Caco-2 (cell line): Measurements from ENCODE around the gene TUNAR. TPM values are rescaled to one million over a fixed set of nuclear protein-coding genes. Genes with fewer than 3 reads are reported as not detected.

ENCODE experiments used
- BruUV-seq: library from RNA; stranded (reverse); fragments of 400-500 nt; replicated peaks from 2 replicates; lab custom pipeline; 2021; lab: Mats Ljungman, UMichigan
- CTCF ChIA-PET: fragments of 300-600 bp; sonication (Branson Sonifier 250); formaldehyde crosslinking; loops from one replicate; lab custom pipeline; 2022; ENCODE audit warnings: antibody characterized with exemption; lab: Charles Lee
- POLR2A ChIA-PET: fragments of 300-600 bp; sonication (Branson Sonifier 250); formaldehyde crosslinking; loops from one replicate; lab custom pipeline; 2022; ENCODE audit warnings: antibody characterized with exemption; lab: Charles Lee
- DNase-seq, 2 experiments: peaks; one replicate each; pipeline versions ENCODE4 v3.0.0 to v3.0.0-alpha.2; 2020 to 2022
- H3K27me3 ChIP-seq: replicated peaks from 2 replicates; pipeline ENCODE4 v1.6.0; 2011; ENCODE audit warnings: low read length; ENCODE audit not compliant: control insufficient read depth, insufficient read depth
- H3K36me3 ChIP-seq: 2 replicates; pipeline ENCODE4 v1.5.1; 2011; ENCODE audit warnings: low read length; ENCODE audit not compliant: control insufficient read depth, insufficient read depth
- H3K4me1 ChIP-seq: fragments of 250-450 bp; sonication (Bioruptor Pico); 2 replicates; pipeline ENCODE4 v1.5.1; 2020; ENCODE audit warnings: mild to moderate bottlenecking
- H3K4me3 ChIP-seq: 2 replicates; pipeline ENCODE4 v1.5.1; 2011; ENCODE audit warnings: low read depth, mild to moderate bottlenecking, control low read depth, low read length
- H3K9me3 ChIP-seq: fragments of 250-450 bp; sonication (Bioruptor Pico); 2 replicates; pipeline ENCODE4 v1.5.1; 2020; ENCODE audit warnings: mild to moderate bottlenecking, moderate library complexity
- H3K27ac Mint-ChIP-seq: one replicate; pipeline ENCODE4 v1.8.0; 2022; ENCODE audit warnings: mixed read lengths; ENCODE audit not compliant: unreplicated experiment
- H3K27me3 Mint-ChIP-seq: one replicate; pipeline ENCODE4 v1.8.0; 2022; ENCODE audit warnings: mixed read lengths; ENCODE audit not compliant: insufficient read depth, unreplicated experiment
- H3K36me3 Mint-ChIP-seq: one replicate; pipeline ENCODE4 v1.8.0; 2022; ENCODE audit warnings: mild to moderate bottlenecking, mixed read lengths; ENCODE audit not compliant: insufficient read depth, unreplicated experiment
- H3K4me1 Mint-ChIP-seq: one replicate; pipeline ENCODE4 v1.8.0; 2022; ENCODE audit warnings: low read depth, mixed read lengths; ENCODE audit not compliant: unreplicated experiment
- H3K4me3 Mint-ChIP-seq: one replicate; pipeline ENCODE4 v1.8.0; 2022; ENCODE audit warnings: mild to moderate bottlenecking, moderate library complexity, mixed read lengths; ENCODE audit not compliant: unreplicated experiment
- H3K9me3 Mint-ChIP-seq: one replicate; pipeline ENCODE4 v1.8.0; 2022; ENCODE audit warnings: mixed read lengths; ENCODE audit not compliant: unreplicated experiment
- CTCF ChIP-seq, 2 experiments: fragments of 200-600 bp in 1 of 2; IDR thresholded peaks; 1 replicate in 1 of 2; 2 replicates in 1 of 2; pipeline versions ENCODE4 v1.5.1 to v1.8.0; 2011 to 2022; ENCODE audit warnings: antibody characterized with exemption in 1 of 2, control low read depth in 1 of 2, inconsistent platforms in 1 of 2, low read depth in 1 of 2, low read length in 1 of 2, mild to moderate bottlenecking in 1 of 2, moderate library complexity in 1 of 2; ENCODE audit not compliant: insufficient read depth in 1 of 2, severe bottlenecking in 1 of 2, unreplicated experiment in 1 of 2
- intact Hi-C: fragments of 100-400 bp; cut with micrococcal nuclease; formaldehyde crosslinking; loops from one replicate; pipeline ENCODE4 v1.10.0; 2022; ENCODE audit not compliant: unreplicated experiment
- total RNA-seq: library from RNA; stranded (reverse); gene quantifications from 2 replicates; pipeline ENCODE4 v1.2.3, GENCODE V29; 2022

The TUNAR gene
- total RNA-seq, 1 experiment from 2014 or later, result not detected

GRCh38 chr14:95941897-95942296 is 65.3 kb downstream of the TUNAR start:
- Histone ChIP-seq H3K9me3 (no peaks in the 10 kb centered on the region; the same call in 1 of the 2 replicates), H3K4me1 (no peaks in the 10 kb centered on the region), H3K4me3 (no peak overlapping the region), H3K27me3 (no peaks in the 10 kb centered on the region), H3K36me3 (no peaks in the 10 kb centered on the region)
- Mint-ChIP-seq H3K27ac (no peak overlapping the region), H3K9me3 (no peaks in the 10 kb centered on the region), H3K36me3 (no peaks in the 10 kb centered on the region), H3K4me3 (no peak overlapping the region), H3K27me3 (peaks cover 2% of the 10 kb centered on the region), H3K4me1 (no peaks in the 10 kb centered on the region)
- no peak for TF ChIP-seq CTCF (IDR thresholded peaks at IDR 0.05; ENCODE audit: insufficient read depth in 1 of 2, low read depth in 1 of 2, low read length in 1 of 2, severe bottlenecking in 1 of 2, unreplicated experiment in 1 of 2)
- CTCF ChIA-PET, result no interaction called here
- intact Hi-C loops, result no loop called here
- POLR2A ChIA-PET, result no interaction called here
- no TSS peak for BruUV-seq
- DNase-seq, result no peak

- Histone ChIP-seq H3K4me3 (no peak overlapping the region), H3K4me1 (peaks cover 6% of the 10 kb centered on the region; the same call in 1 of the 2 replicates), H3K27me3 (no peaks in the 10 kb centered on the region), H3K36me3 (no peaks in the 10 kb centered on the region), H3K9me3 (no peaks in the 10 kb centered on the region; the same call in 1 of the 2 replicates)
- Mint-ChIP-seq H3K36me3 (no peaks in the 10 kb centered on the region), H3K4me1 (no peaks in the 10 kb centered on the region), H3K4me3 (no peak overlapping the region), H3K27me3 (peaks cover 5% of the 10 kb centered on the region), H3K27ac (no peak overlapping the region), H3K9me3 (no peaks in the 10 kb centered on the region)
- ChIA-PET POLR2A (no interaction called here), CTCF (no interaction called here)
- BruUV-seq, result no TSS peak
- TF ChIP-seq CTCF (IDR thresholded peaks at IDR 0.05; ENCODE audit: insufficient read depth in 1 of 2, low read depth in 1 of 2, low read length in 1 of 2, severe bottlenecking in 1 of 2, unreplicated experiment in 1 of 2), result no peak
- intact Hi-C loops, result no loop called here
- no peak for DNase-seq
Observed at GRCh38 chr14:95943699-95944098, 67.1 kb downstream of the TUNAR start.

GRCh38 chr14:95944462-95944861 is 67.8 kb downstream of the TUNAR start:
- Mint-ChIP-seq H3K4me3 (no peak overlapping the region), H3K9me3 (no peaks in the 10 kb centered on the region), H3K4me1 (no peaks in the 10 kb centered on the region), H3K27ac (no peak overlapping the region), H3K27me3 (peaks cover 5% of the 10 kb centered on the region), H3K36me3 (no peaks in the 10 kb centered on the region)
- no peaks in the 10 kb centered on the region; the same call in 1 of the 2 replicates for H3K9me3 ChIP-seq
- no peak for TF ChIP-seq CTCF (IDR thresholded peaks at IDR 0.05; ENCODE audit: insufficient read depth in 1 of 2, low read depth in 1 of 2, low read length in 1 of 2, severe bottlenecking in 1 of 2, unreplicated experiment in 1 of 2)
- CTCF ChIA-PET, result no interaction called here
- H3K4me3 ChIP-seq, result no peak overlapping the region
- intact Hi-C loops, result no loop called here
- peaks cover 7% of the 10 kb centered on the region; the same call in 1 of the 2 replicates for H3K4me1 ChIP-seq
- no TSS peak for BruUV-seq
- no peaks in the 10 kb centered on the region for H3K27me3 ChIP-seq
- no peaks in the 10 kb centered on the region for H3K36me3 ChIP-seq
- POLR2A ChIA-PET, result no interaction called here
- no peak for DNase-seq
